HG03135 (cell line): ENCODE data around the gene NGDN.

Experiments used
- ATAC-seq: cut with Tn5 transposase; IDR thresholded peaks from one replicate; pipeline ENCODE4 v1.9.1; 2021; ENCODE audit warnings: mild to moderate bottlenecking, moderate library complexity; ENCODE audit not compliant: unreplicated experiment

Gene NGDN

GRCh38 chr14:23520899-23521533 is 51.5 kb downstream of the NGDN start:
- no peak for ATAC-seq

DNA sequence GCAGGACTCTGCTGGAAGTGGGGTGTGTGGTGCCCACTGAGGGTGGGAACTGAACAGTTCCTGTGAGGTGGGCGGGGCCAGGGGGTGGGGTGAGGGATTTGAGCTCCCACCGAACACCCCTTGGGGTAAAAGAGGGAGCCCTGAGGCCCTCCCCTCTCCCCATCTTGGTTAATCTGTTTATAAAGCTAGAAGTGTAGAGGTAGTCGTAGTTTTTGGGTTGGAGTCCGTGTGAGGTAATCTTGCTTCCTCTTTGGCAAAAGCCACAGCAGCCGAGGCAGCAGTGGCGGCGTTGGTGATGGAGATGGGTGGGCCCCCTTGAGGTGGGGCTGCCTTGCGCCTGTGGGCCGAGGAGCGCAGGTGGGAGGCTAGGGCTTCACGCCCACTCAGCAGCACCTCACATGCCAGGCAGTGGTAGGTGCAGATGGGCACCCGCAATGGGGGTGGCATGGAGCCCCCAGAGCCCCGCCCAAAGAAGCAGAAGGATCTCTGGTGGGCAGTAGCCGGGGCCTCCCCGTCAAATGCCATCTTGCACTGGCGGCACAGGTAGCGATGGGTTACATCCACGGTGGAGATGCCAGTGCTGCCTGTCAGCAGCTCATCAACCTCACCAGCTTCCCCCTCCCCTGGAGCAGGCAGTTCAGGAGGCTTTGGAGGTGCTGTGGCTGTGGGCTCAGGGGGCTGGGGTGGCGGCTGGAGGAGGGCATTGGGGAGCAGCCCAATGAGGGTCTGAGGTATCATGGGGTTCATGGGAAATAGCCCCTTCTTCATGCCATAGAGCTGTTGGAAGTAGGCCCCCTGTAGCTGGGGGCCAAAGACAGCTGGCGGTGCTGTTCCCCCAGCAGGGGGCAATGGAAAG is 52.5 kb downstream of the NGDN start:
- ATAC-seq = no peak

DNA sequence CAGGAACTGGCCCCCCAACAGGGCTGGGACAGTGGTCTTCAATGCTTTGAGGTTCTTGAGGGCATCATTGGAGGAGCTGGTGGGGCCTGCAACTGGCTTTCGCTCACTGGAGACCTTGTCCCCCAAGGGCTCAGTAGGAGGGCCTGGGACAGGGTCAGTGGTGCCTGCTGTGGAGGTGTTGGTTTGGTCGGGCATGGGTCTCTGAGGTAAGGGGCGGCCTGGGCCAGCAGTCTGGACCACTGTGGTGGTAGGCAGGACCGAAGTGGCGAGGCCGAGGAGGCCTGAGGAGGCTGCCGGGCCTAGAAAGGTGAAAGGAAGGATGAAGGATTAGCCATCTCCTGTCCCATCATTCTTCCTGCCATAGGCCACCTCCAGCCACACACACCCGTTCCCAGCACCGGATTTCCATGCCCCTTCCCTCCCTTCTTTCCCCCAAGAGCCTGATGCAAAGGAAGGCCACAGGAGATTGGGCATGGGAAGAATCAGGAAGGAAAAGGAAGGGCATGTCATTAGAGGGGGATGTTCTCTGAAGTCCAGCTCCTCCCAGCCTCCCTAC is 53.2 kb downstream of the NGDN start:
- ATAC-seq = no peak

DNA sequence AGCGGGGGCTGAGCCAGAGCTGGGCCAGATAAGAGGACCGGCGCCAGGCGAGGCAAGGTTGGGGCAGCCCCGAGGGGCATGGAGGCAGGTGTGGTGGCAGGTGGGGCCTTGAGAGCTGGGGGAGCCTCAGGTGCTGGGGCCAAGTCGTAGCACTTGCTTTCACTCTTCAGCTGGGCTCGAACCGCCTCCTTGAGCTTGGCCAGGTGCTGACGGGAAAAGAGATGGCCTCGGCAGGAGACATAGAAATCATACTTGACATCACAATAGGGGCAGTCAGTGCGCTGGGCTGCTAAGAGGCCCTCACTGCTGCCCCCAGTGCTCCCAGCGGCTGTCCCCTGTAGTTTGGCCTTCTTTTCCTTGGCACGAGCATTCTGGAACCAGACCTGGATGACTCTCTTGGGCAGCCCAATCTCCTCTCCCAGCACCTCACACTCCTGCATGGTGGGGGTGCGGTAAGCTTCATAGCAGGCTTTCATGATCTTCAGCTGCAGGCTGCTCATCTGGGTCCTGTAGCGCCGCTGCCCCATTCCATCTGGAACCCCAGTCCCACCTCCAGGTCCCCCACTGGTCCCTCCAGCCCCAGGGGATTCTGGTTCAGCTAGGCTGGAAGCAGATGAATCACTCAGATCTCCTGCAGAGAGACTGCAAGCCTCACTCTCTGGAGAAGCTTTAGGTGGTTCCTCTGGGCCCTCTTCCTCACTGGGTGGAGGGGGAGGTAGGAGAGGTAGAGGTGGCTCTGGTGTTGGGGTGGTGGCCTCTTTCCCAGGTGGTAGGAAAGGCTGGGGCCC is 53.9 kb downstream of the NGDN start:
- no peak for ATAC-seq

- no peak for ATAC-seq
Observed at GRCh38 chr14:23524954-23525353, 55.5 kb downstream of the NGDN start.

DNA sequence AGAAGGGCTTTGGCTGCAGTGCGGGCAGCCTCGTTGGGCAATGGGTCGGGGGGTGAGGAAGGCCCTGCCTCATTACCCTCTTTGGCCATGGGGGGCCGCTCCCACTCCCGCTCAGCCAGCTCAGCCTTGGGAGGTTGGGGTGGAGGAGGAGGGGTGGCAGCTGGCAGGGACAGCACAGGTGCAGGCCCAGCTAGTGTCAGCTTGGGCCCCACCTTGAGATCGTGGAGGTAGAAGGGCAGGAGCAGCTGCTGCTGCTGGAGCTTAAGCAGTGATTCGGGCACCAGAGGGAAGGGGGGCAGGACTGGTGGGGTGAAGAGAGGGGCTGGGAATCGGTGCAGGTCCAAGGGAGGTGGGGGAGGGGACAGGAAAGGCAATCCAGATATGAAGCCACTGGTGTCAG is 56.1 kb downstream of the NGDN start:
- ATAC-seq = no peak
